CD4-positive, CD25-positive, alpha-beta regulatory T cell (primary cell): ENCODE measurements around the gene SMC3. TPM values are rescaled to one million over a fixed set of nuclear protein-coding genes. Genes with fewer than 3 reads are reported as not detected.
A peak's percentile ranks its signal among the peaks of the same experiment; 100 is the strongest.

Experiments used
- ATAC-seq, 2 donors: fragments of 150-1000 bp; cut with Tn5 transposase; one replicate each; pipeline ENCODE4 v1.10.0; 2021; ENCODE audit warnings: low read depth in 2 of 2, moderate number of reproducible peaks in 2 of 2, moderate library complexity in 1 of 2
- DNase-seq, 3 donors: peaks; one replicate each; pipeline versions ENCODE4 v3.0.0 to v3.0.0-alpha.2; 2012 to 2022; ENCODE audit warnings: mixed read lengths in 1 of 3
- H3K27ac ChIP-seq: one replicate; pipeline ENCODE4 v1.7.0; 2013; ENCODE audit warnings: mild to moderate bottlenecking, low read length; ENCODE audit not compliant: insufficient read depth, poor library complexity, severe bottlenecking
- H3K27me3 ChIP-seq: one replicate; pipeline ENCODE4 v1.7.0; 2013; ENCODE audit warnings: low read length; ENCODE audit not compliant: control insufficient read depth, insufficient read depth
- H3K36me3 ChIP-seq: one replicate; pipeline ENCODE4 v1.7.0; 2013; ENCODE audit warnings: mild to moderate bottlenecking, low read length, moderate library complexity; ENCODE audit not compliant: control insufficient read depth, insufficient read depth
- H3K4me1 ChIP-seq: 2 replicates; pipeline ENCODE4 v1.7.0; 2013; ENCODE audit warnings: mild to moderate bottlenecking, low read length; ENCODE audit not compliant: insufficient read depth, control insufficient read depth, poor library complexity, severe bottlenecking
- H3K4me3 ChIP-seq: one replicate; pipeline ENCODE4 v1.7.0; 2013; ENCODE audit warnings: low read depth, mild to moderate bottlenecking, low read length, moderate library complexity
- H3K9me3 ChIP-seq, 2 experiments: 1 replicate in 1 of 2; 2 replicates in 1 of 2; pipeline ENCODE4 v1.7.0; 2013; ENCODE audit warnings: low read length in 2 of 2, mild to moderate bottlenecking in 1 of 2, moderate library complexity in 1 of 2; ENCODE audit not compliant: control insufficient read depth in 2 of 2
- H3K27ac Mint-ChIP-seq, 3 donors: one replicate each; pipeline ENCODE4 v1.8.0; 2020 to 2022; ENCODE audit warnings: mild to moderate bottlenecking in 3 of 3, mixed read lengths in 3 of 3, moderate library complexity in 2 of 3
- H3K27me3 Mint-ChIP-seq: one replicate; pipeline ENCODE4 v1.8.0; 2022; ENCODE audit warnings: mild to moderate bottlenecking, mixed read lengths
- H3K36me3 Mint-ChIP-seq: one replicate; pipeline ENCODE4 v1.8.0; 2020; ENCODE audit warnings: mixed read lengths
- H3K4me1 Mint-ChIP-seq, 4 donors: one replicate each; pipeline ENCODE4 v1.8.0; 2020 to 2022; ENCODE audit warnings: mixed read lengths in 4 of 4, mild to moderate bottlenecking in 1 of 4
- H3K4me3 Mint-ChIP-seq, 4 donors: one replicate each; pipeline ENCODE4 v1.8.0; 2020 to 2022; ENCODE audit warnings: mild to moderate bottlenecking in 4 of 4, mixed read lengths in 4 of 4, moderate library complexity in 3 of 4
- H3K9me3 Mint-ChIP-seq, 7 donors: one replicate each; pipeline ENCODE4 v1.8.0; 2020 to 2022; ENCODE audit warnings: mixed read lengths in 7 of 7, mild to moderate bottlenecking in 3 of 7, moderate library complexity in 2 of 7
- polyA plus RNA-seq, 4 donors: library from polyadenylated mRNA; unstranded; fragments of 300-500 nt; fragmentation: Illumina TruSeq; gene quantifications; one replicate each; pipeline ENCODE4 v1.2.3, GENCODE V29; 2021
- total RNA-seq: library from RNA; stranded (reverse); gene quantifications from one replicate; pipeline ENCODE4 v1.2.3, GENCODE V29; 2022

SMC3 gene
- total and polyA plus RNA-seq, 5 donors from 2014 or later: 47.7 to 68.9 (median 65.6) TPM

DNA sequence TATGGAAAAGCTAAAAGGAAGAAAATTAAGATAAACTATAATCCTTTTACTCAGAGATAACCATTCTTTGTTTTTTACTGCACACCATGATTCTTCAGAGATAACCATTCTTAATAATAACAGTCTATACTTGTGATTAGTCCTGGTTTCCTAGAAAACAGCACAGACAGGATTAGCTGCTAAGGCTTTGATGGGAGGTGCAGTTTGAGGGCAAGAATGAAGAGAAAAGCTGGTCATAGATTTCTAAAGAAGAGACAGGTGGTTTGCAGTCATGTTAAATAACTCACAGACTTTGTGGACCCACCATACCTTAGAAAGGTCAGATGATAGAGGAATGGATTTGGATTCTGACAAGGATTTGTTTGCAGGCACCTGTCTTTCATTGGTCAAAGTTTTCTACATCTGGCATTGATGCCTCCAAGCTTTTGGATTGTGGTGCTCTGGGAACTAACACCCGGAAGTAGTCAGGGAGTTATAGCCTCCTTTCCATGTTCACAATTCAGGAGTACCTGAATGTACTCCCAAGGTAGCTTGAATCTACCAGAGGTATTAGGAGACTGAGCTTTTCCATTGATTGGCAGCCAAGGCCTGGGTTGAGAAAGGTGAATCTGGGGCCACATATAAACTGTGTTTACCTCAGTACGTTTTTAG is 3.7 kb downstream of the SMC3 start:
- Mint-ChIP-seq H3K27me3 (peaks cover 8% of the 10 kb centered on the region), H3K36me3 (peaks cover 13% of the 10 kb centered on the region), H3K9me3 (no peaks in the 10 kb centered on the region), H3K4me3 (peak overlapping the region; percentile 24 to 97 (median 44)), H3K4me1 (peaks cover 38 to 76% (median 56%) of the 10 kb centered on the region in 4 donors), H3K27ac (peak overlapping the region in 1 of 3 donors; percentile 33)
- Histone ChIP-seq H3K27ac (no peak overlapping the region), H3K27me3 (no peaks in the 10 kb centered on the region), H3K9me3 (no peaks in the 10 kb centered on the region), H3K36me3 (peaks cover 17% of the 10 kb centered on the region), H3K4me1 (peaks cover 62% of the 10 kb centered on the region), H3K4me3 (peak overlapping the region; percentile 67)
- DNase-seq (peak in 1 of 3 donors; percentile 59), ATAC-seq (no peak)

DNA sequence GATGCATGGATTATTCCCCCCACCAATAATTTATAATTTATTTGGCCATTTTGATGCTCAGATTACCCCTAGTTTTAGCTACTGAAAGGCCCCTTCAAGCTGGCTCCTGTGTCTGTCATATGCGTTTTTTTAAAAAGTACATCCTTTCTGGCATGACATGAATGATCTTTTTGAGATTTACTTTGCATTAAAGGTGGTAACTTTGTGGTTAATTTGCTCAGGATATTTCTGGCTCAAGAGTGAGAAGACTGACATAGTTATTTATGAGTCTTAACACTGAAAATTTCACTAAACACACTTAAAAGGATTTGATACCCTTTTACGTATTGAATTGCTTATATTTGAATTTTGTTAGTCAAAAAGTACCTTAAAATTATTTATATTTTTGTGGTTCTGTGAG is 5.4 kb downstream of the SMC3 start:
- Histone ChIP-seq H3K27ac (no peak overlapping the region), H3K4me1 (peaks cover 58% of the 10 kb centered on the region), H3K36me3 (peaks cover 31% of the 10 kb centered on the region), H3K9me3 (no peaks in the 10 kb centered on the region), H3K4me3 (peak overlapping the region; percentile 46), H3K27me3 (no peaks in the 10 kb centered on the region)
- H3K27me3 Mint-ChIP-seq: peaks cover 4% of the 10 kb centered on the region
- peak overlapping the region in 3 of 4 donors; percentile 25 to 52 (median 28) for H3K4me3 Mint-ChIP-seq
- H3K36me3 Mint-ChIP-seq: peaks cover 16% of the 10 kb centered on the region
- no peaks in the 10 kb centered on the region for H3K9me3 Mint-ChIP-seq
- peak overlapping the region in 1 of 3 donors; percentile 57 for H3K27ac Mint-ChIP-seq
- no peak for ATAC-seq
- H3K4me1 Mint-ChIP-seq: peaks cover 37 to 70% (median 52%) of the 10 kb centered on the region in 4 donors
- DNase-seq: no peak

DNA sequence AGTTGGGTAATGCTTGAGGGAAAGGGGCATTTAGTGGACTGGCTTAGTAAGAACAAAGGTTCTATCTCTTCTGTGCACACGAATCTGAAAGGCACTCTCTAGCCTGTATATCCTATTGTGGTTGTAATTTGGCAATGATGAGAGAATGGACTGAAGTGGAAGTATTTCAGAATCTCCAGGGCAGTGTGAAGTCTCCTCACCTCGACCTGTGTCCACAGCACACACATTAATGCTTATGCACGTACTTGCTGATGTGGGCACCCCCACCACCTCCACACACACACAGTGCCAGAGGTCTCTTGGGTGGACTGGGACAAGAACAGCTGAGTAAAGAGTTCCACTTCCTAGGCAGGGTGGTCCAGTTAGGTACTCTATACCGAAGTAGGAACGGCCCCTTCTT is 6.9 kb downstream of the SMC3 start:
- Histone ChIP-seq H3K4me1 (peaks cover 45% of the 10 kb centered on the region), H3K36me3 (peaks cover 46% of the 10 kb centered on the region), H3K4me3 (peak overlapping the region; percentile 35), H3K9me3 (no peaks in the 10 kb centered on the region), H3K27me3 (no peaks in the 10 kb centered on the region), H3K27ac (no peak overlapping the region)
- Mint-ChIP-seq H3K27me3 (no peaks in the 10 kb centered on the region), H3K27ac (peak overlapping the region; percentile 33 to 77 (median 63)), H3K36me3 (peaks cover 30% of the 10 kb centered on the region), H3K9me3 (no peaks in the 10 kb centered on the region), H3K4me1 (peaks cover 42 to 58% (median 50%) of the 10 kb centered on the region in 4 donors), H3K4me3 (peak overlapping the region in 3 of 4 donors; percentile 33 to 59 (median 38))
- ATAC-seq (no peak), DNase-seq (no peak)

DNA sequence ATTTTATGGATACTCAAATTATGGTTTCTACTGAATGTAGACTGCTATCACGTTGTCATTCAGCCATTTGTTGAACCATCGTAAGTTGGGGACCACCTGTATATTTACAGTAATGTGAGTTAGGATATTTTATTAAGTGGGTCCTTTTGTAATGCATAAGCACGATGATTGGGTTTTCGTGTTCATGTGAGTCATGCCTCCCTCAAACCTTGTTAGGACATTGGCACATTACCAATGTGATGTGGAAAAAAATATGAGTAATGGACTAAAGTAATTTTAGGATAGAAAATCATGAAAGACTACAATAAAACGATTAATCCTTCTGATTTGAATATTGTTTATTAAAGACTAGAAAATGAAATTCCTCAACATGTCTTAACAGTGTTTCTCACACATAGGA is 8.7 kb downstream of the SMC3 start:
- DNase-seq (no peak), ATAC-seq (no peak)
- Histone ChIP-seq H3K4me1 (peaks cover 27% of the 10 kb centered on the region), H3K36me3 (peaks cover 64% of the 10 kb centered on the region), H3K27ac (no peak overlapping the region), H3K9me3 (no peaks in the 10 kb centered on the region), H3K27me3 (no peaks in the 10 kb centered on the region), H3K4me3 (no peak overlapping the region)
- Mint-ChIP-seq H3K9me3 (no peaks in the 10 kb centered on the region), H3K4me1 (peaks cover 32 to 40% (median 36%) of the 10 kb centered on the region in 4 donors), H3K36me3 (peaks cover 29% of the 10 kb centered on the region), H3K27ac (no peak overlapping the region), H3K27me3 (no peaks in the 10 kb centered on the region), H3K4me3 (peak overlapping the region in 1 of 4 donors; percentile 10)

DNA sequence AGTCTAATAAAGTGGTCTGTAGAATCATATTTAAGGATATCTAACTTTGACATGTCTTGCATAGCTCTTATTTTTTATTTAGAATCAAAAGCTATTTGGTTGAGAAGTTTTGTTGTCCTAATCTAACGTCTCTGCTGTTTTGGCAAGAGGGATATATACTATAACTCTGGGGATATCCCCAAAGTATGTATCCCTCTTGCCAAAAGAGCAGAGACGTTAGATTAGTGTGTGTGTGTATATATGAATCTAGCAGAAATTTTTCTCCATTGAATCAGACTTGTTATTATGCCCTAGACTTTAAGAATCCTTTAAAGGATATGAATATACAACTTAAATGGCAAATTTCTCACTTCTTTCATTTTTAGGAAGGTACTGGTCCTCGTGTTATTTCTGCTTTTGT is 9.6 kb downstream of the SMC3 start:
- Mint-ChIP-seq H3K4me1 (peaks cover 28 to 36% (median 34%) of the 10 kb centered on the region in 4 donors), H3K36me3 (peaks cover 32% of the 10 kb centered on the region), H3K9me3 (no peaks in the 10 kb centered on the region), H3K27ac (no peak overlapping the region), H3K27me3 (no peaks in the 10 kb centered on the region), H3K4me3 (no peak overlapping the region)
- Histone ChIP-seq H3K9me3 (no peaks in the 10 kb centered on the region), H3K4me1 (peaks cover 18% of the 10 kb centered on the region), H3K27ac (peak overlapping the region; percentile 34), H3K27me3 (no peaks in the 10 kb centered on the region), H3K4me3 (no peak overlapping the region), H3K36me3 (peaks cover 73% of the 10 kb centered on the region)
- DNase-seq: no peak
- no peak for ATAC-seq

DNA sequence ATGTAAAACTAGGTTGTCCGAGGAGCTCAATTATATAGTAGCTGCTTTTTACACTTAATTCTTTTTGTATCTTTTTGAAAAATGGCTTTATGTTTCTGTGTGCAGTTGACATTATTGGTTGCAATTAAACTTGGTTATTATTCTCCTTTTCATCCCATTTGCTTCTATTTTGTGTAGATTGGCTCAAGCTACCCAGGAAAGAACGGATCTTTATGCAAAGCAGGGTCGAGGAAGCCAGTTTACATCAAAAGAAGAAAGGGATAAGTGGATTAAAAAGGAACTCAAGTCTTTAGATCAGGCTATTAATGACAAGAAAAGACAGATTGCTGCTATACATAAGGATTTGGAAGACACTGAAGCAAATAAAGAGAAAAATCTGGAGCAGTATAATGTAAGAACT is 16.5 kb downstream of the SMC3 start:
- no peaks in the 10 kb centered on the region for H3K27me3 ChIP-seq
- H3K4me1 ChIP-seq: no peaks in the 10 kb centered on the region
- no peaks in the 10 kb centered on the region for H3K9me3 Mint-ChIP-seq
- DNase-seq (no peak), ATAC-seq (no peak)
- H3K36me3 Mint-ChIP-seq: peaks cover 42% of the 10 kb centered on the region
- no peak overlapping the region for H3K4me3 Mint-ChIP-seq
- no peaks in the 10 kb centered on the region for H3K27me3 Mint-ChIP-seq
- H3K4me1 Mint-ChIP-seq: peaks cover 3 to 7% (median 4%) of the 10 kb centered on the region in 4 donors
- no peak overlapping the region for H3K27ac ChIP-seq
- no peak overlapping the region for H3K4me3 ChIP-seq
- no peak overlapping the region for H3K27ac Mint-ChIP-seq
- peaks cover 86% of the 10 kb centered on the region for H3K36me3 ChIP-seq
- no peaks in the 10 kb centered on the region for H3K9me3 ChIP-seq

DNA sequence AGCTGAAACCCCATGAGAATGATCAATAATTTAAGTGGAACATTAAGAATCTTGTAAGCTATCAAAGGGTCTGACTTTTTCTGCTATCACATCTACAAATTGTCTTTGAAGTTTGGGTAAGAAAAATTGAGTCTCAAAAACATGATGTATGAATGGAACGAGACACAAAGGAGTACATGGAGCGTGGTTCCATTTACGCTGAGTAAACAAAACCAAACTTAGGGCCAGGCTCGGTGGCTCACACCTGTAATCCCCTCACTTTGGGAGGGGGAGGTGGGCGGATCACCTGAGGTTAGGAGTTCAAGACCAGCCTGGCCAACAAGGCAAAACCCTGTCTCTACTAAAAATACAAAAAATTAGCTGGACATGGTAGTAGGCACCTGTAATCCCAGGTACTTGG is 24.3 kb downstream of the SMC3 start:
- peaks cover 82% of the 10 kb centered on the region for H3K36me3 ChIP-seq
- H3K36me3 Mint-ChIP-seq: peaks cover 49% of the 10 kb centered on the region
- no peak for ATAC-seq

DNA sequence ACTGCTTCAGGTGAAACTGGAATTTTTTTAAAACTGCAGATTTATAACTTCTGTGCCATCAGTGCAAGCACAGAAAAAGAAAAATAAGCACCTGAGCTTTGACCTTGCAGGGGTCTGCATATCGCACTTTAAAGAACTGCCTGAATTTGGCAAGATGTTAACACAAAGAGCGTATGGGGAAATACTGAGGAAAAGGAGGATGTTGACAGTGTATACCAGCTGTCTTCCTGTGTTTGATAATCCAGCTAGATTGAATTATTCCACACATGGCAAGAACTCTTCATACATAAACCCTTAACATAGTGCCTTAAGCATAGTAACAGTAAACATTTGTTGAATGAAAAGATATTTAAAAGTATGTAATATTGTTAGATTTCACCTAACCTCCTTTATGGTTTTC is 30.0 kb downstream of the SMC3 start:
- no peaks in the 10 kb centered on the region for H3K27me3 Mint-ChIP-seq
- H3K4me3 ChIP-seq: no peak overlapping the region
- no peak overlapping the region for H3K27ac Mint-ChIP-seq
- H3K27me3 ChIP-seq: no peaks in the 10 kb centered on the region
- H3K27ac ChIP-seq: no peak overlapping the region
- H3K36me3 Mint-ChIP-seq: peaks cover 48% of the 10 kb centered on the region
- ATAC-seq (no peak), DNase-seq (no peak)
- H3K4me1 Mint-ChIP-seq: peaks cover 0 to 7% (median 6%) of the 10 kb centered on the region in 4 donors
- no peaks in the 10 kb centered on the region for H3K9me3 ChIP-seq
- H3K9me3 Mint-ChIP-seq: no peaks in the 10 kb centered on the region
- H3K36me3 ChIP-seq: peaks cover 85% of the 10 kb centered on the region
- H3K4me3 Mint-ChIP-seq: no peak overlapping the region
- H3K4me1 ChIP-seq: no peaks in the 10 kb centered on the region

More for the DNA sequence above, 24.3 kb downstream of the SMC3 start:
- no peak for DNase-seq
- H3K4me1 ChIP-seq: no peaks in the 10 kb centered on the region
- no peaks in the 10 kb centered on the region for H3K9me3 ChIP-seq
- no peak overlapping the region for H3K4me3 ChIP-seq
- no peak overlapping the region for H3K27ac Mint-ChIP-seq
- no peaks in the 10 kb centered on the region for H3K27me3 ChIP-seq
- no peaks in the 10 kb centered on the region for H3K27me3 Mint-ChIP-seq
- H3K4me1 Mint-ChIP-seq: peaks cover 0 to 9% (median 2%) of the 10 kb centered on the region in 4 donors
- no peaks in the 10 kb centered on the region for H3K9me3 Mint-ChIP-seq
- no peak overlapping the region for H3K4me3 Mint-ChIP-seq
- H3K27ac ChIP-seq: no peak overlapping the region
